DMS53 treated with DMSO at 0.1 percent for 48 hours (cell line): ENCODE measurements around the gene IFI27.

Source experiments
- DNase-seq: peaks from one replicate; lab custom pipeline; 2025; ENCODE audit not compliant: unreplicated experiment; lab: John Stamatoyannopoulos, UW

The IFI27 gene

DNA sequence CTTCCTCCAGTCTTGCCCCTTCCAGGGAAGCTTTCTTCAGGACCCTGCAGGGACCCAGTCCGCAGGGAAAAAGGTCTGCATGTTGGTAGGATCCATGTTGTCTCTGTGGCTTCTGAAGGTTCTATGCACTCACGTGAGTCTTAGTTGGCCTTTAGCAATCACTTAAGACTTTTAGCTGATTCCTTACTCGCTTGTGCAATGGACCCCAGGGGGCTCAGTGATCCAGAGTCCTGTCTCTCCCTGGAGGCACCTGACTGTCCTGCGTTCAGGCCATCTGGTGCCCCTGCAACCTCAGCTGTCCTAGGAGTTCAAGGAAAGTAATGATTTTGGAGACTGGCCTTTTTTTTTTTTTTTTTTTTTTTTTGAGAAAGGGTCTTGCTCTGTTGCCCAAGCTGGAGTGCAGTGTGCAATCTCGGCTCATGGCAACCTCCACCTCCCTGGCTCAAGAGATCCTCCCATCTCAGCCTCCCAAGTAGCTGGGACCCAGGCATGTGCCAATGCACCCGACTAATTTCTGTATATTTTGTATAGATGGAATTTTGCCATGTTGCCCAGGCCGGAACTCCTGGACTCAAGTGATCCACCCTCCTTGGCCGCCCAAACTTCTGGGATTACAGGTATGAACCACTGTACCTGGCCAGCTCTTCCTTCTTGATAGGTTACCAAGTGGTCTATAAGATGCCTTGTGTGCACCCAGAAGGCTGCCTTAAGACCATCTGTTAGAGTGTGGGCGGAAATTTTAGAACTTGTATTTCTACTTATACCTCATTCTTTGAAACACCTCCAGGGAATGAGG lies 14.2 kb downstream of the IFI27 start:
- DNase-seq: no peak

DNA sequence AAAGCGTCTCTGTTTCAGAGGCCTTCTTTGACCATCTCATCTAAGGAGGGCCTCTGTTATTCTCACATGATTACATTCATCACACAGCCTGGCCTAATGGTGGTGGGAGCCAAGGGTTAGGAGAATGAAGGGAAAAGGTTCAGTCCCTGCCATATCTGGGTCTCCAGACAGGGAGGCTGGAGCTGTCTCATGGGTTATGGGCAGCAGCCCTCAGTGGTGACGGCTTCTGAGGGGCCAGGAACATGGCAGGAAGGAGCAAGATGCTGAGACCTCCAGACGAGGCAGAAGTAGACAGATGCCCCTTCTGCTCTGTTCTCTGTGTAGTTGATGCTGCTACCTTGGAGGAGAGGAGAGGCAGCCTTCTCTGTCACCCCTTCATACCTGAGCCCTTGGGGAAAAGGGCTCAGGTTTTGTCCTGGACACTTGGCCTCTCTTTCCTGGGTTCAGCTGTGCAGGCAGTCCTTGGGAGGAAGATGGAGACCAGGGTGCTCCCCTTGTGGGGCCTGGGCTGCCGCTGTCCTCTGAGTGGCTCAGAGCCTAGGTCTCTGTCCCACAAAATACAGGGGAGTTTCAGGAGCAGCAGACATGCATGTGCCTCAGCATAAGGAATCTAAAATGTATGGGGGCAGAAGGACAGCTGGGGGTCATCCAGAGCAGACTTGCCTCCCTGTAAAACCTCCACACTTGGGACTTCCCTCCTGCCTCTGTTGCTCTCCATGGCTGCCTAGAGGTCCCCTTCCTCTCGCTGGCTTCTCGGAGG lies 15.3 kb downstream of the IFI27 start:
- no peak for DNase-seq

DNA sequence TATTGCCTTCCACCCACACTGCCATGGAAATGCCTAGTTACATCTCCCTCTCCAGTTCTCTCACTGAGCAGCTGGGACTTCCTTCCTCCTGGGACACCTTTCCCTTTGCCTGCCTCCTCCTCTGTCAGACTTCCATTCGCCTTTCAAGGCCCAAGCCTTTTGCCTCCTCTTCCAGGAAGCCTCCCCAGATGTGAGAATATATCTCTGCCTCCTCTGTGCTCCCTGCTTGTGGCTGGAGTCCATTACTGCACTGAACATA lies 15.8 kb downstream of the IFI27 start:
- no peak for DNase-seq

DNA sequence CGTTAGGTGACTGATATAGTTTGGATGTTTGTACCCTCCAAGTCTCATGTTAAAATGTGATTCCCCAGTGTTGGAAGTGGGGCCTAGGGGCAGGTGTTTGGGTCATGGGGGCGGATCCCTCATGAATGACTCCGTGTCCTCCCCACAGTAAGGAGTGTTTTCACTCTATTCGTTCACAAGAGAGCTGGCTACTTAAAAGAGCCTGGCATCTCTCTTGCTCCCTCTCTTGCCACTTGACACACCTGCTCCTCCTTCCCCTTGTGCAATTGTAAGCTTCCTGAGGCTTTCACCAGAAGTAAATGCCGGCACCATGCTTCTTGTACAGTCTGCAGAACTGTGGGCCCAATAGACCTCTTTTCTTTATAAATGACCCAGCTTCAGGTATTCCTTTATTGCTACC lies 16.3 kb downstream of the IFI27 start:
- no peak for DNase-seq

DNA sequence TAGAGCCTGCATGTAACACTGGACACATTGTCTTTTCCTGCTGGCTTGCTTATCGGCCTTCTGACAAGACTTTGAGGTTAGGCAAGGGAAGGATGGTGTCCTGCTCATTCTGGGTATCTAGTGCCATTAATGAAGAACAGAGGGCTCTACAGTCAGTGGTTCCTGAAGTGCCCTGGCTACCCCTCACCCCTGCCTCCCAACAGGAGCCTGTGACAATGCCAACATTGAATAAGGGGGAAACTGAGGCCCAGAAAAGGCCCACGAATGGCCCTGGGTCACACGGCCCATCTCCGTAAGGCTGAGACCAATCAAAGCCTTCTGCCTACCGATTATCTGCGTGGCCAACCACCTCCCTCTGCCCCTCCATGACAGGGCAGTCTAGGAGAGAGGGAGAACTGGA lies 16.8 kb downstream of the IFI27 start:
- DNase-seq: no peak

DNA sequence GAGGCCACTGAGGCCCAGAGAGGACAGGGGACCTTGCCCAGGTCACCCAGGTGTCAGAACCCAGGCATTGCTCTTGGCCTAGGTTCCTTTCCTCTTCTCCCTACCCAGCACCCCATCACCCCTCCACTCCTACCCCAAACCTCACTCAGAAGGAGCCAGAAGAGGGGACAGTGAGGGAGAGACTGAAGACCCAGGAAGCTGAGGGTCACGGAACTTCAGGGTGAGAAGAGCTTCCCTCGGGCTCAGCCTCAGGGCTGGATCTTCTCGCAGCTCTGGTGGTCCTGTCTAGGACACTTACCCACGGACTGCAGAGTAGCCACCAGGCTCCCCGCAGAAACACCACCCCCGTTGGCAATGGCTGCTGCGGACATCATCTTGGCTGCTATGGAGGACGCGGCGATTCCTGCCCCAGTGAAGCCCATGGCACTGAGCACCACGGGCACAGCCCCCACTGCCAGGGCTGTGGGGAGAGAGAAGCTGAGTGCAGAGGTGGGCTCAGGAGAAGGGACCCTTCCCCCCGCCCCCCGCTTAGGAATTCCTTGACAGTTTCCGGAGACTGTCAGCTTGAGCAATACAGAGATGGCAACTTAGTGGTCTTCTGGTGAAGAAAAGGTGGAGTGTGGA lies 17.8 kb downstream of the IFI27 start:
- no peak for DNase-seq

DNA sequence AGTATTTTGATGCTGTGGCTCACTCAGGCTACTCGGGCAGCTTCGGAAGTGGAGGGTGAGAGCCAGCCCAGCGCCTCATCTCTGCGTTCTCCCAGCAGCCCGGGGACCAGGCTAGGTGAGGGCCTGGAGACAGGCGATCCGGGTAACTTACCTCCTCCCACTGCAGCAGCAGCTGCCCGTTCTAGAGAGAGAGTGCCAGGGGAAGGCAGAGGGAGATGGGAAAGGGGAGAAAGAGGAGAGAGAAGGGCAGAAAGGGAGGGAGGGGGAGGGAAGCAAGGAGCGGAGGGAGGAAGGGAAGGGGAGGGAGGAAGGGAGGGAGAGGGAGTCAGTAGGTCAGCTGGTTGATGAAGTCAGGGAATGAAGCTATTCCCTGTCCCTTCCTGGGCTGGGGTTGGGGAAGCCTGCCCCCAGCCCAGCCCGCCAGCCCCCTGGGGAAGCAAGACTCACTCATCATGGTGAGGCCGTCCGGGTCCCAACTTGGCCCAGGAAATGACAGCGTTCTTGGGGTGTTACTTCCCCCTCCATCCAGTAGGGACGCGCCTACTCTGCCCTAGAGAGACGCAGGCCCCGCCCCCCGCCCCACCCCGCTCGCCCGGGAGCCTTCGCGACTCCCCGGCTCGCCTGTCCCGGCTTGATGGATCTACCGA lies 18.7 kb downstream of the IFI27 start, which contains the start of gene IFI27L2:
TSS of gene IFI27L2 (minus strand) at position 494 of the 647 bp plus-strand sequence. CDS start at position 454, 40 bp downstream.
- peak; percentile 24 for DNase-seq

DNA sequence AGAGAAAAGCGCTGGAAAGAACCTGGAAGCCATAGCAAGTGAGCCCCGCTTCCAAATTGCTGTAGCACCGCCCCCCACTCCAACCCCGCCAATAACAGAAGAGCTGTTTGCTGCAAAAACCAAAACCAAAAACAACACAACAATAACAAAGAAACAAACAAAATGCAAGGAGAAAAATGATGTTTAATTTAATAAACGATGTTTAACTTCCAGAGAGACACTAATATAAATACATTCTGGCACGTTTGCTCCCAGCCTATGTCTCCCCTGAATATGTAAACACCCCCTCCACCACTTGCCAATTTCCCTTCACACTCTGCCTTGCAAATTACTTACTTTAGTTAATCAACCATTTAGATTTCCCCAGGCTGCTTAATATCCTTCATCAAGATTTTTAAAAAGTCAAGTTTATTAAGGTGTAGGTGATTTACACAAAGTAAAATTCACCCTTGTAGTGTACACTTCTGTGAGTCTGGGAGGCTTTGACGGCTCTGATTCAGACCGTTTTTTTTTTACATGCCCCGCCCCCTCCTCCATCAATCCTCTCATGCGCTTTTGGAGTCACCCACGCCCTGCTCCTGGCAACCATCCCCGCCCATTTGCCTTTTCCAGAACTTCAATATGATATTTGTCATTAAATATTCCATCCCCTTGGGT lies 19.4 kb downstream of the IFI27 start:
- no peak for DNase-seq

DNA sequence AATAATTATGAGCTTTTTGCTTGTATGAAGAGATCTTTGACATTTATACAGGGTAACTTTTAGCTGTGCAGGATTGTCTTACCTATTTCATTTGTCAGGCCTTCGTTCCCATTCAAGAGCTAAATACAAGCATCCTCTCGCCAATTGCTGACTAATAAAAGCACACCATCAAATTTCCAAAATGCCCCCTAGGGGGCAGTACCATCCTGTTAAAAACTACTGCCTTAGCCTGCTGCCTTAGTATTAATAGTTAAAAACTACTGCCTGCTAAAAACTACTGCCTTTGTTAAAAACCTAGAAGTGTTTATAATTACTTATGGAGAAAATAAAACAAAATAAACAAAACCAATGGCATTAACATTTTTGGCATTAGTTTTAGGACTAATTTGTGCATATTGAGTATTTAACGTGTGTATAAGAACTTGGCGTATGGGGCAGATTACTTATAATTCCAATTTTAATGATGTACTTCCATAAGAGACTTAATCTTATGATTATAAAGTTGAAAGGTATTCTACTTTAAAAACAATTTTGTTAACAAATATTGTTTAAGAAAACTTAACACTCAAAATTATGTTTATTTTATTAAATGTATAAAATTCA lies 21.9 kb downstream of the IFI27 start:
- DNase-seq: peak; percentile 55

DNA sequence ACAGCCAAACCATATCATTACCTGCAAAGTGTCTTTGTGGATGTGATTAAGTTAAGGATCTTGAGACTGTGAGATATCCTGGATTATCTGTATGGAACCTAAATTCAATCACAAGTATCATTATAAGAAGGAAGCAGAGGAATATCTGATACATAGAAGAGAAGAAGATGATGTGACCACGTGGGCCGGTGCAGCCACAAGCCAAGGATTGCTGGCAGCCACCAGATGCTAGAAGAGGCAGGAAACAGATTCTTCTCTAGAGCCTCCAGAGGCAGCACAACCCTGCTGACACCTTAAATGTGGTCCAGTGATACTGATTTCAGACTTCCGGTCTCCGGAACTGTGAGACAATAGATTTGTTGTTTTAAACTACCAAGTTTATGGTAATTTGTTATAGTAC lies 24.9 kb downstream of the IFI27 start:
- DNase-seq: no peak

DNA sequence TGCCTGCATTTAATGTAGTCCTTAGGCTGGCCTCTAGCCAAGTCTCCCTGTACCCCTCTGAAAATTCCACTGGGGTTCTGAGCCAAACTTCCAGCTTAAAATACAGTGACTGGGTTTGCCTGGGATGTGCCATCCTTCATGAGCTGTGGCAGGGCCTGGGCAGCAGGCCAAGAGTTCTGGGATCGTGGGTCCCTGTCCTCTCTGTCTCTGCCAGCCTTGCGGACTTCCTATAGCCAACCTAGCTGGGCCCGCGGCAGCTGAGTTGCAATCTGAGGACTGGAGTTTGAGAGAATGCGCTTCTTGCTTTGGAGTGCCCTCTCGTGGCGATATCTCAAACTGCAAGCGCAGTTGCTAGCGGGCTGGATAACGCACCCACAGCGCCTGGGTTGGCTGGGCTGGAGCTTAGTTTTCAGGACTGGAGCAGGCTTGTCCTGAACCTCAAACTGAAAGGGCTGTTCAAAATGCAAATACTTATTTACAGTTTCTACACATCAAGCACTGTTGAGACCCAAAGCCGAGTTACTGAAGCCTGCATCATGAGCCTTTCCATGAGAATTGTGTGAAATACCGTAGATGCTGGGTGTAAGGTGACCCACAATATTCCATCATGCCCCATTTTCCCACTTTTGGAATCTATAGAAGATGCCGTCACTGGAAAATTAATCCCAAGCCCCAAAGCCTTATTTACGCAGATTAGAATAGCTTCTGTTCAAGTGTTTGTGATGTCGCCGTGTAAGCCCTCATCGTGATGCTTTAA lies 26.2 kb downstream of the IFI27 start:
- DNase-seq: peak; percentile 71

DNA sequence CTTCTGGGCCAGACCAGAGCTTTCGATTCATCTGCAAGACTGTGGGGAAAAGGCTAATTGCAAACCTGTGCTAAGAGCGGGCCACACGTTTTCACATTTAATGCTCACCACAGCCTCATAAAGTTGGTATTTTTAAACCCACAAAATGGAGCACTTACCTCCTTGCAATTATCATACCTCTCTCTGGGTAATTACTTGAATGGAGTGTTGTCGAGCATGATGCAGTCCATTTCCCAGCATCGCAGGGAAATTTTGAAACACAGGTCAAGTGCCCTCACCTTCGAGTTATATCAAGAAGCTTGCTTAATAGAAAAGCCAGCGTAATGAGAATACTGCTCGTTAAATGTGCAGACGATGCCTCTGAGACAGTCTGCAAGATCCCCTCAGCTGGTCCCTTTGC lies 27.7 kb downstream of the IFI27 start:
- DNase-seq: no peak

DNA sequence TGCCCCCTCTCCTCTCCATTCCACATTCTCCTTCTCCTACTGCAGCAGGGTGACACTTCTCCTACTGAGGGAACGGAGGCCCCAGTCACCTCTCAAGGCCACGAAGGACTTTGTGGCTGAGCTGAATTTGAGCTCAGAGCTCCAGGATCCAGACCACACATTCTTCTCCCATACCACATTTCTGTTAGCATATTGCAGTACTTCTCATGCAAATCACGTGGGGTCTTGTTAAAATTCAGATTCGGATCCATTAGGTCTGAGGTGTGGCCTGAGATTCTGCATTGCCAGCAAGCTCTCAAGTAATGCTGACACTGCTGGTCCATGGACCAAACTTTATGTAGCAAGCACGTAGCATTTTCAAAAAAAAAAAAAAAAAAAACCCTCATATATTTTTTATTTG lies 28.5 kb downstream of the IFI27 start:
- no peak for DNase-seq

DNA sequence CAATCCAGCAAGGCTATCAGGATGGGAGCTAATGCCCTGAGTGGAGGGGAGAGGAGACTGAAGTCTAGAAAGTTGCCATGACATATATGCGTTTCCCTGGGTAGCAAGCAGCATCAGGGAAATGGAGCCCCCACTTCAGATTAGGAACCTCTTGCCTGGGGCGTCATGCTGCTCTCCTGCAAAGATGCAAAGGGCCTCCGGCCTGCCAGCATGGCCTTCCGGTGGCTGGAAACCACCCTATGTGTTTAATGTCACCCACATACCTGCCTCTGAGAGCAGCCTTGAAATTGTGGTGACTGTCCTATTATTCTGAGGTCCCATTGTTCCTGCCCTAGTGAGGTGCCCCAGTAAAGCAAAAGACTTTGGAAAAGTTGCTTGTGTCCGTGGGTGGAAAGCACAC lies 28.9 kb downstream of the IFI27 start:
- no peak for DNase-seq

DNA sequence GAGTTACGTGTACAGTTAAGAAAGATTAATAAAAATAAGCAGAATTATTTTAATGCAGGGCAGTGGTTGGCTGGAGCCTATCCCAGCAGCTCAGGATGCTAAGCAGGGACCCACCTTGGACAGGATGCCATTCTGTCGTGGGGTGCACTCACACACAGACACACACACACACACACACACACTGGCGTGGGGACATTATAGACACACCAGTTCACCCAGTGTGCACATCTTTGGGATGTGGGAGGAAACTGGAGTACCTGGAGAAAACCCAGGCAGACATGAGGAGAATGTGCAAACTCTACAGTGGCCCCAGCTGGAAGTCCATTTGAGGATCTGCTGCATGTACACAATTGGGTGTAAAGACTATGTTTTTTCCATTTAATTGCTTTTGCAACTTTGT lies 31.7 kb downstream of the IFI27 start:
- no peak for DNase-seq

DNA sequence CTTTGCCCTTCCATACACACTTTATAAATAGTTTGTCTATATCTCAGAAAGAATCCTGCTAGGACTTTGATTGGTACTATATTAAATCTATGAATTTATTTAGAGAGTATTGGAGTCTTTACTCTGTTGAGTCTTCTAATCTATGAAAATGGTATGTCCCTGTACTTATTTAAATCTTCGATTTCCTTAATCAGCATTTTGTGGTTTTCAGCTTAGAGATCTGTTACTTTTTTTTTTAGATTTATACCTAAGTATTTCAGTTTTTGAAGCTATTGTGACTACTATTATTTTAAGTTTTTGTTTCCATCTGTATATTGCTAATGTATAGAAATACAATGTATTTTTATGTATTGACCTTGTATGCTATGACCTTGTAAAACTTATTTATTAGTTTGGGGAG lies 32.3 kb downstream of the IFI27 start:
- no peak for DNase-seq

DNA sequence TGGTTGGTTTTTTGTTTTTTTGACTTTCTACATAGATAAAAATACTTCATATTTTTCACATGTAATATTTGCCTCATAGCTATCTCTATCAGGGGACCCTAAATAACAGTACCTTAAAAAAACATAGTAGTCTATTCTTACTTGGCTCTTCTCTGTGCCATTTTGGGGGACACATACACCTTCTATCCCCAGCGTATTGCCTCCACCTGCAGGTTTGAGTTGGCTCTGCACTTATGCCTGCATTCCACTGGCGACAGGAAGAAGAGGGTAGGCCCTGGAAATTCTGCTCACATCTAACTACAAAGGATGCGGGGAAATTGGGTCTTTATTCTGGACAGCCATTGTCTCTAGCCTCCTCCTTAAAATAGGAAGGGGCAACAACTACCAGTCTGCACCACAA lies 32.7 kb downstream of the IFI27 start:
- no peak for DNase-seq

DNA sequence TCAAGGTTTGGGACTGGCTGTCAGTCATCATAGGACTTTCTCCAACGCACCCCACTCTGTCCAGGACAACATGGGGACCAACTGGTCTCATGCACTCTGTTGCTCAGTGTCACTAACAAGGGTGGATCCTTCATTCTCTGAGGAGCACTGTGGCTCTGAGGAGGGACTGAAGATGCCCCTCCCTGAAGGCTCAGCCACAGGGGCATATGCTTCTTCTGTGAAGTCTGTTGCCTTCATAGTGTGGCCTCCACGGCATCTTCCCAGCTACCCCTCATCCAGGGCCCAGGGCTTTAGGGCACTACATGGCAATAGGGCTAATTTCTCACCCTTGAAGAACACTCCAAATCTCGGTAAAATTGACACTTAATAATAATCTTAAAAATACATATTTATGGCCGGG lies 33.2 kb downstream of the IFI27 start:
- DNase-seq: no peak

DNA sequence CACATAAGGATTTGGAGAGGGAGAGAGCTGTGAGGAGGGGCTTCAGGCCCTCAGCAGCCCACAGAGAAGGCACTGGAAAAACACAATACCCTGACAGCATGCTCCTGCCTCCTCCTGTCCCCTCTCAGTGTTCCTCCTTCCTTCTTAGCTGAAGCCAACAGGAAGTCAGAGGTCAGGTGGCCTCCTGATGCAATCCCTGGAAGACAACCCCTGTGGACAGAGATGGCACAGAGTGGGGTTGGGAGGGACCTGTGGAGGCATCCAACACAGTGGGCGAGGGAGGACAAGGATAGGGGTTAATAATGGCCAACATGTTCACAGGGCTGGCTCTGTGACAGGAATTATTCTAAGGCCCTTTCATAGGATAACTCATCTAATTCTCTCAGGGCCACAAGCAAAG lies 34.2 kb downstream of the IFI27 start:
- no peak for DNase-seq

DNA sequence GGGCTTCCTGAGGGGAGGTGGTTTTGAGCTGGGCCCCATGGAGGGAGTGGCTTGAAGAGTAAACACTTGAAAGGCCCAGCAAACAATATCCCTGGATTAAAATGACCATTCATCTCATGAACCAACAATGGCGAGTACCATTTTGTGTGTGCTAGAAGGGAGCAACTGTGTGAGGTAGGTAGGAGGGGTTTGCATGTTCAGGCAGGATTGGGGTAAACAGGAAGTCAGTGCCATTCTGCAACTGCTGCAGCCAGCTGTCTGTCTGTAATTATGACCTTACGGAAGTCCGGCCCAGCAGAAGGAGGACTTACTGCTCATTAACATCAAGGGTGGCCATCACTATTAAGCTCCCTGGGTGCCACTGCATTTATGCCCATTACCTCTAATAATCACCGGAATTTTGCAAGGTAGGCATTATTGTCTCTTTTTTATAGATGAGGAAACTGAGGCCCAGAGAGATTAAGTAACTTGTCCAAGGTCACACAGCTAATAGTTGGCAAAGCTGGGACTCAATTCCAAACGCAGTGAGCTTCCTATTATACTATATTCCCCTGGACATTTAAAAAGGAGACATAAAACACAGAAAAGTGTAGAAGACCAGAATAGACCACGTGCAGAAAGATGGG lies 35.5 kb downstream of the IFI27 start:
- DNase-seq: peak; percentile 73
